Right atrium auricular region (tissue), 2 donors: ENCODE data around the gene EFCAB5. TPM values are rescaled to one million over a fixed set of nuclear protein-coding genes. Genes with fewer than 3 reads are reported as not detected.
"Not testable (repeated sequence)": the region's sequence is repeated elsewhere in the genome, so short reads cannot be mapped to it uniquely, and the experiment has no call there.

Experiments
- DNase-seq: peaks from one replicate; pipeline ENCODE4 v3.0.0-alpha.2; 2019; ENCODE audit warnings: low spot score
- H3K27ac ChIP-seq, 2 donors: fragments of 200-600 bp; sonication (generic); 1 replicate in 1 of 2; 2 replicates in 1 of 2; pipeline ENCODE4 v1.5.1; 2016 to 2019
- H3K27me3 ChIP-seq, 2 donors: fragments of 200-600 bp; sonication (generic); one replicate each; pipeline versions ENCODE4 v1.5.1 to v1.6.0; 2017 to 2019
- H3K36me3 ChIP-seq: fragments of 200-600 bp; sonication (generic); one replicate; pipeline ENCODE4 v1.5.1; 2016
- H3K4me1 ChIP-seq, 2 donors: fragments of 200-600 bp; sonication (generic); one replicate each; pipeline versions ENCODE4 v1.5.1 to v1.6.0; 2017 to 2019
- H3K4me3 ChIP-seq, 2 donors: fragments of 200-600 bp; sonication (generic); 1 replicate in 1 of 2; 2 replicates in 1 of 2; pipeline ENCODE4 v1.5.1; 2017 to 2019; ENCODE audit warnings: mild to moderate bottlenecking in 1 of 2, moderate library complexity in 1 of 2
- H3K9me3 ChIP-seq, 2 donors: fragments of 200-600 bp; sonication (generic); one replicate each; pipeline ENCODE4 v1.5.1; 2019
- total RNA-seq, 2 donors: library from RNA; depleted of rRNA; stranded (reverse); fragments of >200 nt; gene quantifications; one replicate each; pipeline ENCODE4 v1.1.0, GENCODE V29; 2016
- TF ChIP-seq, protein P1 (sequence below), 2 donors: fragments of 200-600 bp; sonication (generic); IDR thresholded peaks; one replicate each; pipeline ENCODE4 v1.5.1; 2019; ENCODE audit warnings: antibody characterized with exemption in 2 of 2

EFCAB5 gene
- total RNA-seq, 2 donors from 2014 or later: not detected

DNA sequence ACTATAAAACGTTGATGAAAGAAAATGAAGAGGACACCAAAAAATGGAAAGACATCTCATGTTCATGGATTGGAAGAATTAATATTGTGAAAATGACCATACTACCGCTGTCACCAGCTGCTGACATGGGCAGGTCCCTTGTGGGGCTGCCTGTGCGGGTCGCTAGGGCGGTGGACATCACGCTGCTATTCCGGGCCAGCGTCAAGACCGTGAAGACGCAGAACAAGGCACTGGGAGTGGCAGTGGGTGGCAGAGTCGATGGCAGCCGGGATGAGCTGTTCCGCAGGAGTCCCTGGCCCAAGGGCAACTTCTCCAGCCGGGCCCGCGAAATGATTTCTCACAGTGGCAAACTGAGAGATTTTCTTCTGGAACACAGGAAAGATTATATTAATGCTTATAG lies 127.0 kb downstream of the EFCAB5 start:
- Histone ChIP-seq H3K36me3 (no peaks in the 10 kb centered on the region), H3K4me3 (no peak overlapping the region), H3K27ac (no peak overlapping the region), H3K4me1 (no peaks in the 10 kb centered on the region), H3K27me3 (no peaks in the 10 kb centered on the region), H3K9me3 (peaks cover 7 to 24% of the 10 kb centered on the region in 2 donors)
- TF ChIP-seq, protein P1, sequence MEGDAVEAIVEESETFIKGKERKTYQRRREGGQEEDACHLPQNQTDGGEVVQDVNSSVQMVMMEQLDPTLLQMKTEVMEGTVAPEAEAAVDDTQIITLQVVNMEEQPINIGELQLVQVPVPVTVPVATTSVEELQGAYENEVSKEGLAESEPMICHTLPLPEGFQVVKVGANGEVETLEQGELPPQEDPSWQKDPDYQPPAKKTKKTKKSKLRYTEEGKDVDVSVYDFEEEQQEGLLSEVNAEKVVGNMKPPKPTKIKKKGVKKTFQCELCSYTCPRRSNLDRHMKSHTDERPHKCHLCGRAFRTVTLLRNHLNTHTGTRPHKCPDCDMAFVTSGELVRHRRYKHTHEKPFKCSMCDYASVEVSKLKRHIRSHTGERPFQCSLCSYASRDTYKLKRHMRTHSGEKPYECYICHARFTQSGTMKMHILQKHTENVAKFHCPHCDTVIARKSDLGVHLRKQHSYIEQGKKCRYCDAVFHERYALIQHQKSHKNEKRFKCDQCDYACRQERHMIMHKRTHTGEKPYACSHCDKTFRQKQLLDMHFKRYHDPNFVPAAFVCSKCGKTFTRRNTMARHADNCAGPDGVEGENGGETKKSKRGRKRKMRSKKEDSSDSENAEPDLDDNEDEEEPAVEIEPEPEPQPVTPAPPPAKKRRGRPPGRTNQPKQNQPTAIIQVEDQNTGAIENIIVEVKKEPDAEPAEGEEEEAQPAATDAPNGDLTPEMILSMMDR (IDR thresholded peaks at IDR 0.05): no peak
- no peak for DNase-seq

DNA sequence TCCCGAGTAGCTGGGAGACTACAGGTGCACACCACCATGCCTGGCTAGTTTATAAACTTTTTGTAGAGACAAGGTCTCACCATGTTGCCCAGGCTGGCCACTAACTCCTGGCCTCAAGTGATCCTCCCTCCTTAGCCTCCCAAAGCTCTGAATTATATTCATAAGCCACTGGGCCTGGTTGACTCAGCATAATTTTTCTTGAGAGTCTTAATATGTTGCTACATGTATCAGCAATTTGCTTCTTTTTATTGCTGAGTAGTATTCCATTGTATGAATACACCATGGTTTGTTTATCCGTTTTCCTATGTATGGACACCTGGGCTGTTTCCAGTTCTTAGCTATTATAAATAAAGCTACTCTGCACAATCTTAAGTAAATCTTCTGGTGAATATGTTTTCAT lies 132.8 kb downstream of the EFCAB5 start:
- Histone ChIP-seq H3K36me3 (no peaks in the 10 kb centered on the region), H3K9me3 (no peaks in the 10 kb centered on the region), H3K4me3 (no peak overlapping the region), H3K4me1 (no peaks in the 10 kb centered on the region), H3K27me3 (no peaks in the 10 kb centered on the region), H3K27ac (no peak overlapping the region)
- TF ChIP-seq, protein P1 (IDR thresholded peaks at IDR 0.05): no peak
- DNase-seq: no peak

DNA sequence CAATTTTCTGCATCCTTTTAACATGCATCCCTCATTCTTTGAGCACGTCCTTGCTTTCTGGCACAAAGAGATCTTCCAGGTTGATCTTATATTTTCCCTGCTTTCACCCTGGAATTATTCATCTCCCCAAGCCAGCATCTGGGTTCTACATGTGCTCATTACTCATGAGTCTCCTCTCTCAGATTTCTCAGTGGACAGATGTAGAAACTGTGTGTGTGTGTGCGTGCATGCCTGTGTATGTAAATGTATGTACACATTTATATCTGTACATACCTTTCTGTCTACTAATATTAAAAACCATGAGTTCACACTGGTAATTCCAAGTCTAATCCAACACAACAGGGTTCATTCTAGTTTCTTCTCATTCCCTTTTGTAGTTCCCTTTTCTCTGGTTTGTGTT lies 133.3 kb downstream of the EFCAB5 start:
- no peak overlapping the region for H3K27ac ChIP-seq
- no peak overlapping the region for H3K4me3 ChIP-seq
- H3K9me3 ChIP-seq: no peaks in the 10 kb centered on the region
- no peaks in the 10 kb centered on the region for H3K4me1 ChIP-seq
- no peaks in the 10 kb centered on the region for H3K27me3 ChIP-seq
- no peaks in the 10 kb centered on the region for H3K36me3 ChIP-seq
- no peak for DNase-seq
- TF ChIP-seq, protein P1 (IDR thresholded peaks at IDR 0.05): no peak

DNA sequence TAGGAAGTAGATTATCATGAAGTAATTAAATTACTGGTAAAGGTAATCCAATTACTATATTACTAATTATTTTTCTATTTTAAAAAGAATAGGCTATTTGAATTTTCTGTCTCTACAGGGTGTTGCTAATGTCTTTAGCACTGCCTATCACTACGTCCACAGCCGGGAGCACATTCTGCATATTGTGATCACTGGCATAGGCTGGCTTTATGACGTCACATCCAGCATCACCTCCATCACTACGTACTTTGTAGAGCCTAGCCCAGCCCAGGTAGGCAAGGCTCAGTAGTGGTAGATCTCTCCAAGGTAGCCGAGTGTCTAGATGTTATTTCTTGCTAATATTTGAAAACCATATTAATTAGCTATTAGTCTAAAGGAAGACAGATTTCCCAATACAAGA lies 141.3 kb downstream of the EFCAB5 start:
- Histone ChIP-seq H3K36me3 (no peaks in the 10 kb centered on the region), H3K4me1 (no peaks in the 10 kb centered on the region), H3K4me3 (no peak overlapping the region), H3K9me3 (no peaks in the 10 kb centered on the region), H3K27ac (no peak overlapping the region), H3K27me3 (no peaks in the 10 kb centered on the region)
- no peak for DNase-seq
- TF ChIP-seq, protein P1 (IDR thresholded peaks at IDR 0.05): no peak

DNA sequence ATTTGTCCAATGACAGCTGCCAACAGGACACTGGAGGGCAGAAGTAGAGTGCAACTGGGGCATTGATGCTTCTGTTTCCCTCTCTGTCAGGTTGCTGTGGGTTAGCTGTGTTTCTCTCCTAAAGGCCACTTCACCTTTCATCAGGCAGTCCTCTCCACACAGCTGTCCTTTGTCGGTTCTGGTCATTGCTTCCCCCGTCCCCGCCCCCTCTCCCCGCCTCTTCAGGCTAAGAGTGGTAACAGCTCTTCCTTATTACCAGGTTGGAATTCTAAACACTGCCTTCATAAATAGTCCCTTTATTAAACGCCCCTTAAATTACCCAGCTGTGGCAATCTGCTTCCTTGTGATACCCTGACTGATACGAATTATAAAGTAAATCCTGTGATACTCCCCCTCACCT lies 143.4 kb downstream of the EFCAB5 start:
- Histone ChIP-seq H3K4me3 (no peak overlapping the region), H3K36me3 (no peaks in the 10 kb centered on the region)

DNA sequence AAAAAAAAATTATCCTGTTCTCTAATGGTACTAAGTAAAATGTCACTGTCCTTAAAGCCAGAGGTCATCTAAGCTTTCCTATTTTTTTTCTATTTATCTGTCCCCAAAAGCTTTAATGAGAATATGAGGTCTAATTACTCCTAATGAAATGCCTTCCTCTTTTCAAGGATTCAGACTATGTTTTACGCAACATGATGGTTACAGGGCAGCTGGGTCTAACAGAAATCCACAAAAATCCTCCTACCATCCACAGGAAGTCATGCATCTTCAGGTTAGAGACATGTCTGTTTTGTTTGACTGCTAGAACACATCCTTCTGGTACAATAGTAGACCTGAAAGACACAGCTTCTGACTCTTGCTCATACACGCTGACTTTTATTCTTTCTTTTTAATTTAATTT lies 145.5 kb downstream of the EFCAB5 start:
- no peaks in the 10 kb centered on the region for H3K9me3 ChIP-seq
- no peaks in the 10 kb centered on the region for H3K4me1 ChIP-seq
- H3K27ac ChIP-seq: no peak overlapping the region
- H3K4me3 ChIP-seq: no peak overlapping the region
- no peak for DNase-seq
- H3K27me3 ChIP-seq: no peaks in the 10 kb centered on the region
- no peaks in the 10 kb centered on the region for H3K36me3 ChIP-seq
- TF ChIP-seq, protein P1 (IDR thresholded peaks at IDR 0.05): no peak

More for the DNA sequence above, 143.4 kb downstream of the EFCAB5 start:
- Histone ChIP-seq H3K27me3 (no peaks in the 10 kb centered on the region), H3K27ac (no peak overlapping the region), H3K9me3 (no peaks in the 10 kb centered on the region), H3K4me1 (no peaks in the 10 kb centered on the region)
- no peak for DNase-seq
- TF ChIP-seq, protein P1 (IDR thresholded peaks at IDR 0.05): no peak

DNA sequence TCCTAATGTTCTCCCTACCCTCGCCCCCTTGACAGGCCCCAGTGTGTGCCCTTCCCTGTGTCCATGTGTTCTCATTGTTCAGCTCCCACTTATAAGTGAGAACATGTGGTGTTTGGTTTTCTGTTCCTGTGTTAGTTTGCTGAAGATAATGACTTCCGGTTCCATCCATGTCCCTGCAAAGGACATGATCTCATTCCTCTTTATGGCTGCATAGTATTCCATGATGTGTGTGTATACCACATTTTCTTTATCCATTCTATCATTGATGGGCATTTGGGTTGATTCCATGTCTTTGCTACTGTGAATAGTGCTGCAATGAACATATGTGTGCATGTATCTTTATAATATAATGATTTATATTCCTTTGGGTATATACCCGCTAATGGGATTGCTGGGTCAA lies 146.0 kb downstream of the EFCAB5 start:
- not testable (repeated sequence) for H3K4me1 ChIP-seq, H3K4me3 ChIP-seq, H3K9me3 ChIP-seq, DNase-seq, H3K36me3 ChIP-seq, H3K27me3 ChIP-seq, H3K27ac ChIP-seq
